ENCODE data around the gene PFKL.

The PFKL gene

GRCh38 chr21:44314561-44314960 is 14.7 kb downstream of the PFKL start:
- no peak for DNase-seq (ENCODE audit: low read depth)

DNA sequence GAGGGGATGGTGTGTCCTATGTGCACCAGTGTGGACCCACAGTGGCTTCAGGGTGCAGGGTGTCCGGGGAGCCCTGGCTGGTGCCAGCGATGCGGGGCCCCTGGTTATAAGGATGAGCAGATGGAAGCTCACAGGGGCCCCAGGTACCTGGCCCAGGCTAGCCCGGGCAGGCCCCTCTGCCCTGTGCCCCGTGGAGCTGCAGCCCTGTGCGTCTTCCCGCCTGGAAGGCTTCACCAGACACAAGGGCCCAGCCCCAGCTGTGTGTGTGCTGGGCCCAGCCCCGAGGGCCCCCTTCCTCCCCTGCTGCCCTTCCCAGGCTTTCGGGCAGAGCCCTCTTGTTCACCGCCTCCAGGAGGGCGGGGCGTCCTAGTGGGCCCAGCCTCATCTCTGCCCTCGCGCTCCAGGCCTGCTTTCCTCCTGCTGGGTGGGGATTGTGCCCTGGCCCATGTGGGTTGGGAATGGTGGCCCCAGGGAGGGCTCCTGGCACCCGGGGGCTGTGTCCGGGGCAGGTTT is 15.9 kb downstream of the PFKL start:
- DNase-seq (ENCODE audit: low read depth), result no peak

DNA sequence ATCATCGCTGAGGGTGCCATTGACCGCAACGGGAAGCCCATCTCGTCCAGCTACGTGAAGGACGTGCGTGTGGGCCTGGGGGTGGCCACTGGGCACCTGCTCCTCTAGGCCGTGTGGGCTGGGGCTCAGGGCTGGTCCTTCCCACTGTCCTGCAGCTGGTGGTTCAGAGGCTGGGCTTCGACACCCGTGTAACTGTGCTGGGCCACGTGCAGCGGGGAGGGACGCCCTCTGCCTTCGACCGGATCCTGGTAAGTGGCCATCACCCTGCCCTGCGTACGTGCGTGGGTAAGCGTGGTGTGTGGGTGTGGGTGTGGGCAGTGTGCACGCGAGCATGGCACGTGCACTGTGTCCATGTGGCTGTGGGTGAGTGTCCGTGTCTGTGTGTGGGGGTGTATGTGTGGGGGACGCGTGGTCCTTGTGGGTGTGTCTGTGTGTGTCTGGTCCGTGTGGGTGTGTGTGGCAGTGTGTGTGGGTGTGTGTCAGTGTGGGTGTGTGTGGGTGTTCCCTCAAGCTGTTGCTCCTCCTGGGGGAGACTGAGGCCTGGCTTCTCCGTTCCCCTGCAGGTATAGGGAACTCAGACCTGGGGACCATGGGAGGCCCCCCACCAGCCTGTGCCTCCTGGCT is 16.5 kb downstream of the PFKL start:
- DNase-seq (ENCODE audit: low read depth), result no peak

GRCh38 chr21:44317241-44317782 is 17.5 kb downstream of the PFKL start:
- no peak for DNase-seq (ENCODE audit: low read depth)

- no peak for DNase-seq (ENCODE audit: low read depth)
Measured at GRCh38 chr21:44317871-44318270, 18.0 kb downstream of the PFKL start.

GRCh38 chr21:44318489-44319285 is 18.8 kb downstream of the PFKL start:
- DNase-seq (ENCODE audit: low read depth), result no peak

DNA sequence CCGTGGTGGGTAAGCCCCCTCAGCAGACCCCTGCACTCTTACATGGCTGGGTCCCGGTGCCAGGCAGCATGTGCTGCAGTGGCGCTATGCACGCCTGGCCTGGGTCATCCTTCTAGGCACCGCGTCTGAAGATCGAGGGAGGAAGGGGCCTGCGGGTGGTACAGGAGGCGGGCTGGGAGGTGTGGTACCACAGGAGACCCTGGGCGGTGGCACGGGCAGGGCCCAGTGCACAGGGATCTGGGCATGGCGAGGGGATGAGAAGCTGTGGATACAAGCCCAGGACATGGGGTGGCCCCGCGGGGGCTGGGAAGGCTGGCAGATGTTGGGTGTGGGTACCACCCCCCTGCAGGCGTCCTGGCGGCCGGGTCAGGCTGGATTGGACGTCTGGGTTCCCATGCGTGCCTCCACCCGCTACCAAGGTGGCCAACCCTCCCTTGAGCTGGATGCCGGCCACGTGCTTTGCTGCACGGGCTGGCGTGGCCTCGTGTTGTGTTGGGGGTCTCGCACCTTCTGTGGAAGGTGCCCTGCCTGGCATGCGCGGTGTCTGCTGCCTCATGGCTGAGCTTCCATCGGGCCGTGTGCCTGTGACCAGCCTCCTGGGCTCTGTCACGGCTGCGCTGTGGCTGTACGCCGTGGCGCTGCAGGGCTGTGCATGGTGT is 19.7 kb downstream of the PFKL start:
- DNase-seq (ENCODE audit: low read depth), result no peak

DNA sequence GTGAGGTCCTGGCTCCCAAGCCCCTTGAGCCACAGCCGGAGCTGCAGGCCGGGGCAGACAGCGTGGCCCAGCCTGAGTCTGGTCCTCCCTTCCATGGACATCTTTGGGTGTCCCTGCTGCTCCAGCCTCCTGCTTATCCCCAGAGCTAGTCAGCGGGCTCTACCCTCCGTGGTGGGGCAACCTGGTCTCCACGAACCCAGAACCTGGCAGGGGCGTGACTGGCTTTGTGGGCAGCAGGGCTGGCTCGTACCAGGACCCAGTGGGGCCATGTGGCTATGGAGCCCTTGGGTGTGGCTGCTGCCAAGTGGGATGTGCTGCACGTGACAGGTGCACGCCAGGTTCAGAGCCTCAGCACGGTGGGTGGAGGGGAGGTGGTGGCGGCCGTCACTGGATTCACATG is 21.0 kb downstream of the PFKL start:
- no peak for DNase-seq (ENCODE audit: low read depth)

GRCh38 chr21:44321846-44322450 is 22.1 kb downstream of the PFKL start:
- DNase-seq (ENCODE audit: low read depth), result no peak

DNA sequence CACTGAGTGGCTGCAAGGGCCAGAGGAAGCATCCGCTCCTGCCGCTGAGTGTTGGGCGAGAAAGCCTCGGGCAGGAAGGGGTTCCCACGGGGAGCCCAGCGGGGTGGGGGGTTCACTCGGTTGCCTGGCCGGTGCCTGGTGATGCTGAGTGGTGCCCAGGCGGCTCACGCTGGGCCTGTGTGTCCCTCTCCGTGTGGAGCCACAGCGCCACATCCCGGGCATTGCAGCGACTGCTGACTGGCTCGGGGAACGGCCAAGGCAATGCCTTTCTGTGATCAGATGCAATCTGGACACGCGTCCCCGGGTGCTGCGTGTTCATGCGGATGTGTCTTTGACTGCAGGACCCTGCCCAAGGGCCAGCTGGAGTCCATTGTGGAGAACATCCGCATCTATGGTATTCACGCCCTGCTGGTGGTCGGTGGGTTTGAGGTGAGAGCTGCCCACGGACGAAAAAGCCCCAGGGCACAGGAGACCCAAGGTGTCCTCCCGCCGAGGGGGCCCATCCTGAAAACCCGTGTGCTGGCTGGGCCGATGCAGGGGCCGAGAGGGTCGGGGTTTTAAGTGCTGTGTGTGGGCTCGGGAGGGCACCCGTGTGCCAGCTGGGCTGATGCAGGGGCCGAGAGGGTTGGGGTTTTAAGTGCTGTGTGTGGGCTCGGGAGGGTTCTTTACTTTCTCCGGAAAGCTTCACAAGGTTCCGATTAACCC is 22.9 kb downstream of the PFKL start:
- DNase-seq (ENCODE audit: low read depth), result no peak

GRCh38 chr21:44323591-44323990 is 23.7 kb downstream of the PFKL start:
- no peak for DNase-seq (ENCODE audit: low read depth)

DNA sequence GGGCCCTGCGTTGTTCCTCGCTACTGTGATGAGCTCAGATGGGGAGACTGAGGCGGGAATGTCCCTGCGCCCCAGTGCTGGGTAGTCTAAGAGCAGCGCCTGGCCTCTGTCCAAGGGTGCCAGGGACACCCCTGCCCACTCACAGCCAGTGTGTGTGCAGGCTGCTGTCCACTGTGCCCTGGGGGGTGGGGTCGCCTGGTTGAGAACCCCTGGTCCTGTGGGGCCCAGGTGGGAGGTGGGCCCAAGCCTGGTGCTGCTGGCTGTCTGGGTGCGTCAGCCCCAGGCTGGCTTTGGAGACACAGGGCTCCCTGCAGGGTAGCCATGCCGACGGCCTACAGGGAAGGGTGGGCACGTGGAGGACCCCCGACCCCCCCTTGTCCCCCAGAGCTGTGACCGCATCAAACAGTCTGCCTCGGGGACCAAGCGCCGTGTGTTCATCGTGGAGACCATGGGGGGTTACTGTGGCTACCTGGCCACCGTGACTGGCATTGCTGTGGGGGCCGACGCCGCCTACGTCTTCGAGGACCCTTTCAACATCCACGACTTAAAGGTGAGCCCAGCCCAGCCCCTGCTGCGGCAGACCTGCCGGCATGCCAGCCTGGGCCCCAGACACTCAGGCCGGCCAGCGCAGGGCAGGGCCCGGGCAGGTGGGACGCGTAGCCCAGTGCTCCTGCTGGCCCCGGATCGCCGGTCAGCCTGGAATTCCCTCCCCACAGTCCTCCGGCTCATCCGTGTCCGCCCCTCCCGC is 24.4 kb downstream of the PFKL start:
- DNase-seq (ENCODE audit: low read depth), result no peak

- no peak for DNase-seq (ENCODE audit: low read depth)
Measured at GRCh38 chr21:44324854-44325107, 24.9 kb downstream of the PFKL start.

GRCh38 chr21:44325386-44326271 is 25.8 kb downstream of the PFKL start:
- no peak for DNase-seq (ENCODE audit: low read depth)

GRCh38 chr21:44326272-44326647 is 26.4 kb downstream of the PFKL start:
- no peak for DNase-seq (ENCODE audit: low read depth)

DNA sequence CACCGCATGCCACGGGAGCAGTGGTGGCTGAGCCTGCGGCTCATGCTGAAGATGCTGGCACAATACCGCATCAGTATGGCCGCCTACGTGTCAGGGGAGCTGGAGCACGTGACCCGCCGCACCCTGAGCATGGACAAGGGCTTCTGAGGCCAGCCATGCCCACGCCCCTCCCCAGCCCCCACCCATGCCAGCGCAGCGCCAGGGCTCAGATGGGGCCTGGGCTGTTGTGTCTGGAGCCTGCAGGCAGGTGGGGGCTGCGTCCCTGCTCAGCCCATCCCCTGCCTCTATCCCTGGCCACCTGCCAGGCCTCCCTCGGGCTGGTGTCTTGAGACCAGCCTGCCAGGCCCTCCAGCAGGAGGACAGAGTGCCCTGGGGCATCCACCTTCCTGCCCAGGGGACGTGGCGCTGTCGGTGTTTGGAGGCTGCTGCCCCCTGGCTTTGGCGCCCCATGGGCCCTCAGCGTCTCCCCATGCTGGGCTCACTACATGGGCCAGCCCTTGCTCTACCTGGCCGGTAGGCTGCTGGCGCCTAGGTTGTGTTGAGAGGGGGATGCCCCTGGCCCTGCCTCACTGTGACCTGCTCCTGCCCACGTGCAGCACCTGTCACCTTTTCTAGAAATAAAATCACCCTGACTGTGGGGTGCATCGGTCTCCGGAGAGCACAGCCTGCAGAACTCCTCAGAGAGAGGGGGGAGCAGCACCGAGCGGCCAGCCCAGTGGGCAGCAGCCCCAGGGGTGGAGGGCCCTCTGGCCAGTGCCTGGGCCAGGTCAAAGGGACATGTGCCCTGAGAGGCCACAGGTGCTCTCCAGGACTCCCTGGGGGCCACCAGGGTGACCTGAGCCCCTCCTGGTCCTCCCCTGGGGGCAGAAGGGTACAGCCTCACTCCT is 27.1 kb downstream of the PFKL start:
- DNase-seq (ENCODE audit: low read depth), result no peak

DNA sequence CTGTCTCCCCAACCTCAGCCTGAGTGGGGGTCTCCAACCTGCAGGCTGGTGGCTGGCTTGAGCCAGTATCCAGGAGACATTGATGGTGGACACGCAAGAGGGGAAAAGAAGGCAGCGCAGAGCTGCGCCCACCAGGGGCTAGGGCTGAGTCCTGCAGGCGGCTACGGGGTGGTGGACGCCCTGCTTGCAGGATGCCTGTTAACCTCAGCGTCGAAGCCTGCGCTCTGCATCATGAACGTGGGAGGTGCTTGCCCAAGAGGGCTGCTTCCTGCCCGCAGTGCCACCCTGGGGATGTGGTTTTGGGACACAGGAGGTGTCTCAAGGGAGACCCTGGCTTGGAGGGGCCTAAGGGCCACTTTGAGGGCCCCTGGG is 27.7 kb downstream of the PFKL start:
- DNase-seq (ENCODE audit: low read depth), result no peak

DNA sequence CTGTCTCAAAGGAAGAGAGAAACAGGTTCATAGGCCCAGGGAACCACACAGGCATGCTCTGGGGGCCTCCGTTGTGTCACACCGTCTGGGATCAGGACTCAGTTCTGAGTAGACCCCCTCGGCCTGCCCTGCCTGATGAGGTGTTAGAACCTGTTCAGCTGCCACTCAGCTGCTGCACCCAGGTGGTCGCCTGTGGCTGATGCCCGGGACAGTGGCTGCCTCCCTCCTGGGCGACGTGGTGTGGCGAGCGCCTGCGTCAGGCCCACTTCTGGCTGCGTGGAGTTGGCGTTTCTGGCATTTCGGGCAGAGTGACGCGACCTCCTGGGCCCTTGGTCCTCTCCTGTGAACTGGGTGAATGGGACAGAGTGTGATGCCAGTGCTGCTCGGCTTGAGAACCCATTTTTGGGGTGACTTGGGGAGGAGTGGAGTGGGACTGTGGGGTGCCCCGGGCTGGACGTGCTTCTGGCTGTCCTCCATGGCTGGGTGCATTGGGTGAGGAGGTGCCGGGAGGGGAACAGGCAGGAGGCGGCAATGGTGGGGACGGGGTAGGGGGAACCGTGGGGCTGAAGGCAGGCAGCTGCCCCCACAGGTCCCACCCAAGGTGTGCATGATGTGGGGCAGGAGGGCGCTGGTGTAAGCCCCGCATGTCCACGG is 28.5 kb downstream of the PFKL start:
- DNase-seq (ENCODE audit: low read depth), result no peak

Data from GM04504 (cell line).